HuH-7.5 (cell line): ENCODE data around the gene PTPRT.

Source experiments
- DNase-seq: peaks from one replicate; pipeline ENCODE4 v3.0.0; 2011; ENCODE audit warnings: low spot score

The PTPRT gene

DNA sequence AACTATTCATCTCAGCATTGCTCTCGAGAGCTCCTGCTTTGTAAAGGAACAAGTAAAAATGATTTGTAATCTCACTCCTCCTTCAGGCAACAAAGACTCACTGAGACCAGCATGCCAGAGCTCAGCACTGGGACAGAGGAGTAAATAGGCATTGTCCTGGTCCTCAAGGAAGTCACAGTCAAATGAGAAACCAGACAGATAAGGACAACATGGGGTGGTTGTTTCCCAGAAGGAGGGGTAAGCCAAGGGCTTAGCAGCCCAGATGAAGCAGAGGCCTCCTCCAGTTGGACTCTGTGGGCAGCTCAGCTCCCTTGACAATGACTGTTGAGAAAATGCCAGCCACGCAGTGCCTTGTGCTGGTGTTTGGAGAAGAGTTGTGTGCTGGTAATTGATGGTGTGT is 1145.8 kb downstream of the PTPRT start:
- no peak for DNase-seq

DNA sequence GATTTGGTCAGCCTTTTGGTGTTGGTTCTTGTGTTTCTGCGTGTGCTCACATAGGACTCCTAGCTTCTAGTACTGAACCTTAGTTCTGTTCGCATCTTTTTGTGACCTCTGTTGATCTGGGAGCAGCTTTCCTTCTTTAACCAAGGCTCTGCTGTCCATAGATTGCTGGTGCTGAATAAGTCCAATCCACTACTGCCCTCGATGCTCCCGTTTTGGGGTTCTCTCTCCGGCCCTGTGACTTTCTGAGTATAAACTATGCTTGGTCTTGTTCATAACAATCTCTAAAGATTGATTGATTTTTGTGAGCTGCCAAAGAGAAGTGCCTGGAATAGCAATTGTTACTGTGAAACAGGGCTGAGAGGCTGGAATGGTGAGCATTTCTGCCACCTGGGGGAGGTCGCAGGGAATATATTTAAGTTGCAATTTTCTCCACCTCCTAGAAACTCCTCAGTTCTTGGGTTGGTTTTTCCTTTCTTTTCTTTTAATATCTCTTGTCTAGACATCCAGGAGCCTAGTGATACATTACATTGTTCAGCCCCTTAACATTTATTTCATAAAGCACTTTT is 1148.6 kb downstream of the PTPRT start:
- DNase-seq, result no peak

DNA sequence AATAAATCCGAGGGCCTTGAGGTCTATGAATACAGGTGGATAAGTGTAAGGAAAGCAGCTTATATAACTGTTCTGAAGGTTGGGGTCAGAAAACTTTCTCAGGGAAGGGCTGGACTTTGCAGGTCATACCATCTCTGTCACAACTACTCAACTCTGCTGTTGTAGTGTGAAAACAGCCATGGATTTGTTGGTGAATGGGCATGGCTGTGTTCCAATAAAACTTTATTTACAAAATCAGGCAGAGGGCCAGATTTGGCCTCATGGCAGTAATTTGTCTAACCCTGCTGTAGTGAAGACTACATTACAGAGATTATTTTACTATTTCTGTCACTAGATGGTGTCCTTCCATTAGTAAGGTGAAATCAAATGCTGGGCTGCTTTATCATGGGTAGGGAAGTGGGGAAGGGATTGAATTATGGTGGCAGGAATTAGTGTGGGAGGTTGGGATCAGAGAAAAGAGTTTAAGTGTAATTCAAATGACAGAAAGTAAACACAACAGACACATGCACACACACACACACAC is 1161.9 kb downstream of the PTPRT start:
- no peak for DNase-seq

DNA sequence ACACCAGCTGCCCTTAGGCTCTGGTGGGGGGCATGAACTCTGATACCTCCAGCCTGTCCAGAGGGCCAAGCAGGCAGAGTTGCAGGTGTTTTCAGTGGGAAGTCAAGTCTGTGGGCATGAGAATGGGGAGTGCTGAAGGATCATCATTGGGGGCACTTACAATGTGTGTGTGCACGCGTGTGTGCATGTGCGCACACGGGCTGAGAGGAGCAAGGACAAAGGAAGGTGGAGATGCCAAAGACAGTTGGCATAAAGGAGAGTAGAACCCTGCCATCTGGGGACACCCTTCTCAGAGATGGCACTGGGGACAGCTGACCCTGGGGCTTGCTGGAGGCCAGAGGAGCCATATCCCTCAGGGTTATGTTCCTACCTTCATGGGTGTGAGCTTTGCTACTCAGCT is 1163.1 kb downstream of the PTPRT start:
- no peak for DNase-seq

DNA sequence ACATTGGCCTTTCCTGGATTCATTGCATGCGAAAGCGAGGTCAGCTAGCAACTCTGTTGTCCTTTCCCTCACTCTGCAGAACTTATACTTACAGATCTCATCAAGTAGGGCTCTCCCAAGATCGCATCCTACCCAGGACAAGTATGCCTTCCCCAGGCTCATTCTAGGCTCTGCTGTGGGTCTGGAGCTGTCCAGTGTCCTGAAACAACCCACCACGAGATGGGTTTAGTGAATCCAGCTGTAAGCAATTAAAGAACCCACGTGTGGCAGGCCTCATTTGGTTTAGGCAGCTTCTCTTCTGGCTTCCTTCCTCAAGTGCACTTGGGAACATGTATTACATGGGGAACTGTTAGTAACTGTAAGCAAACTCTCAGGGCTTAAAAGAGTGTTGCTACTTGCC is 1165.1 kb downstream of the PTPRT start:
- DNase-seq, result no peak
